HepG2 (cell line): ENCODE measurements around the gene LDAH. TPM values are rescaled to one million over a fixed set of nuclear protein-coding genes. Genes with fewer than 3 reads are reported as not detected.

Experiments
- FOXK1 ChIP-seq: sonication (generic); formaldehyde crosslinking; IDR thresholded peaks from 2 replicates; pipeline ENCODE4 v1.4.0; 2020; ENCODE audit warnings: low read depth, missing genetic modification reagents, borderline replicate concordance
- HNRNPLL ChIP-seq: fragments of 200-400 bp; formaldehyde crosslinking; IDR thresholded peaks from 2 replicates; pipeline ENCODE4 v1.6.1; 2017; ENCODE audit warnings: mild to moderate bottlenecking, low read depth, low read length; ENCODE audit not compliant: poor library complexity, severe bottlenecking
- JDP2 ChIP-seq: sonication (generic); formaldehyde crosslinking; IDR thresholded peaks from 2 replicates; pipeline ENCODE4 v1.8.1; 2022; ENCODE audit warnings: missing genetic modification reagents, borderline replicate concordance
- NFRKB ChIP-seq: fragments of 450-650 bp; IDR thresholded peaks from 2 replicates; pipeline ENCODE4 v1.6.1; 2017
- RNF2 ChIP-seq: fragments of 450-650 bp; conservative IDR thresholded peaks from 2 replicates; pipeline ENCODE4 v1.6.1; 2016; ENCODE audit warnings: low read depth
- SIX4 ChIP-seq: sonication (generic); formaldehyde crosslinking; IDR thresholded peaks from 2 replicates; pipeline ENCODE4 v1.4.0; 2020; ENCODE audit warnings: missing genetic modification reagents
- TEAD3 ChIP-seq: optimal IDR thresholded peaks from 2 replicates; pipeline ENCODE3; 2016; ENCODE audit warnings: borderline replicate concordance
- THAP9 ChIP-seq: sonication (generic); formaldehyde crosslinking; IDR thresholded peaks from 2 replicates; pipeline ENCODE4; 2020; ENCODE audit warnings: missing genetic modification reagents, mild to moderate bottlenecking, borderline replicate concordance
- TOPORS ChIP-seq: sonication (generic); formaldehyde crosslinking; IDR thresholded peaks from 2 replicates; pipeline ENCODE4 v1.8.0; 2023; ENCODE audit warnings: mild to moderate bottlenecking, missing genetic modification reagents
- ZBTB33 ChIP-seq: sonication (generic); formaldehyde crosslinking; IDR thresholded peaks from 2 replicates; pipeline ENCODE4 v1.4.0; 2020; ENCODE audit warnings: missing genetic modification reagents
- ZBTB8A ChIP-seq: sonication (generic); formaldehyde crosslinking; IDR thresholded peaks from 2 replicates; pipeline ENCODE4 v1.4.0; 2020; ENCODE audit warnings: mild to moderate bottlenecking, low read depth, missing genetic modification reagents, borderline replicate concordance
- ZFP41 ChIP-seq: sonication (generic); formaldehyde crosslinking; IDR thresholded peaks from 2 replicates; pipeline ENCODE4 v1.4.0; 2020; ENCODE audit warnings: mild to moderate bottlenecking, missing genetic modification reagents, borderline replicate concordance
- ZNF34 ChIP-seq: sonication (generic); formaldehyde crosslinking; IDR thresholded peaks from 2 replicates; pipeline ENCODE4 v1.4.0; 2020; ENCODE audit warnings: mild to moderate bottlenecking, missing genetic modification reagents, borderline replicate concordance
- ZNF724P ChIP-seq: sonication (generic); formaldehyde crosslinking; IDR thresholded peaks from 2 replicates; pipeline ENCODE4 v1.8.0; 2022; ENCODE audit warnings: missing genetic modification reagents, borderline replicate concordance
- ZNF775 ChIP-seq: sonication (generic); formaldehyde crosslinking; IDR thresholded peaks from 2 replicates; pipeline ENCODE4 v1.4.0; 2020; ENCODE audit warnings: missing genetic modification reagents, mild to moderate bottlenecking, moderate library complexity, borderline replicate concordance
- ZUFSP ChIP-seq: sonication (generic); formaldehyde crosslinking; IDR thresholded peaks from 2 replicates; pipeline ENCODE4 v1.9.0; 2021; ENCODE audit warnings: missing genetic modification reagents, mild to moderate bottlenecking, borderline replicate concordance
- polyA plus RNA-seq, 8 experiments: library from polyadenylated mRNA; depleted of rRNA in 3 of 8; stranded (reverse) in 7 of 8; unstranded in 1 of 8; fragments of >200 nt; fragmentation: Illumina TruSeq in 4 of 8; extraction: Trizol in 4 of 8; gene quantifications; 2 replicates each; pipeline versions ENCODE4 v1.2.1 to v1.2.3, GENCODE V29; 2011 to 2016; ENCODE audit warnings: low read depth in 4 of 8, missing spikeins in 1 of 8, mixed read lengths in 1 of 8; ENCODE audit not compliant: insufficient read depth in 1 of 8
- total RNA-seq, 5 experiments: library from RNA; depleted of rRNA; stranded (reverse); fragments of >200 nt; fragmentation: Illumina TruSeq; extraction: Trizol; gene quantifications; 2 replicates each; pipeline ENCODE4 v1.2.3, GENCODE V29; 2016; ENCODE audit warnings: low read depth in 1 of 5
- TF ChIP-seq, protein P1 (sequence below): sonication (generic); formaldehyde crosslinking; IDR thresholded peaks from 2 replicates; pipeline ENCODE4 v1.4.0; 2020; ENCODE audit warnings: mild to moderate bottlenecking, missing genetic modification reagents
- TF ChIP-seq, protein P2 (sequence below): sonication (generic); formaldehyde crosslinking; IDR thresholded peaks from 2 replicates; pipeline ENCODE4 v1.5.0; 2020; ENCODE audit warnings: mild to moderate bottlenecking, missing genetic modification reagents, borderline replicate concordance

Gene LDAH
- total and polyA plus RNA-seq, 2 of the 13 experiments (the other 11 are each of a cell fraction or from before 2014, with no cell fraction given), result 28.8 to 46.2 TPM

DNA sequence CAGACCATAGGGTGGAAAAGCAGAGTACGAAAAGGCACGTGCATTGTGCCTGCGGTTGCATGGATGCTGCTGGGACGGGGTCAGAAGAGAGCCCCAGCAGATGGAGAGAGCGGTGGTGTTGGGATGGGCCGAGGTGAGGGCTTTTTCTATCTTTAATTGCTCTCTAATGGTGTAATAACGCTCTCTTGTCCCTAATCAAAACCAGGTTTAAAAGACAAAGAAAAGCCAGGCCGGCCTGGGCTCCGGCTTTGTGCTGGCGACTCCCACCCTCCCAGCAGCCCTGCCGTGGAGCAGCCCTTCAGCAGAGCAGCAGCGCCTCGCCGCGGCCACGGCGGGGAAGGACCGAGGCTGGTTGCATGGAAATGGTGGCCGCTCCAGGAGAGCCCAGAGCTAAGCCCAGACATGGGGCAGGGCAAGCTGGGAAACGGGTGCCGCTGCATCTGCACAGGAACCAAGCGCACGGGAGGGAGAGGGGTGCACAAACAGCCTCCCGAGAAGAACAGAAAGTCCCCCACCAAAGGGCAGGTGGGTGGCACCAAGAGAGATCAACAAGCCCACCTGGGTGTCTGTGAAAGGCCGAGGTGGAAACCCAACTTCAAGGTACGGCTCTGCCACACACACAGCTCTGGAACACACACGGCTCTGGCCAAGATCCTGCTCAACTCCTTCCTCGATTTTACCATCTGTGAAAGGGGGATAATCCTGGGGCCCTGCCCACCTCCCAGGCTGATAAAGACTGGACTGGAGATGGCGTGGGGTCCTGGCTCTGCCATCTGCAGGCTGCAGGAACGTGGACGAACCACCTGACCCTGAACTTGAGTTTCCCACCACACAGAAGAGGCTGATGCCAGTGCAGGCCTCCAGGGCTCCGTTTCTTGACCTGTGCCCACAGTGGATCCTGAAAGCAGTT is 187.0 kb downstream of the LDAH start (continued):
- TF ChIP-seq ZNF34 (CRISPR knock-in tag), result no peak; the same call in 1 of the 2 replicates
- no peak for TF ChIP-seq ZNF724P (CRISPR knock-in tag)
- 0 out of 2 replicates have a peak, but pooled peaks have one; percentile 33 for TF ChIP-seq FOXK1 (CRISPR knock-in tag)
- TF ChIP-seq ZBTB33 (CRISPR knock-in tag), result peak; percentile 80; the same call in 1 of the 2 replicates
- TF ChIP-seq RNF2, result no peak
- TF ChIP-seq, protein P1, sequence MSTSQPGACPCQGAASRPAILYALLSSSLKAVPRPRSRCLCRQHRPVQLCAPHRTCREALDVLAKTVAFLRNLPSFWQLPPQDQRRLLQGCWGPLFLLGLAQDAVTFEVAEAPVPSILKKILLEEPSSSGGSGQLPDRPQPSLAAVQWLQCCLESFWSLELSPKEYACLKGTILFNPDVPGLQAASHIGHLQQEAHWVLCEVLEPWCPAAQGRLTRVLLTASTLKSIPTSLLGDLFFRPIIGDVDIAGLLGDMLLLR (CRISPR knock-in tag), result peak; percentile 51; the same call in 1 of the 2 replicates
- no peak for TF ChIP-seq NFRKB
- TF ChIP-seq ZNF775 (CRISPR knock-in tag), result no peak
- TF ChIP-seq SIX4 (CRISPR knock-in tag), result no peak
- peak; percentile 57 for TF ChIP-seq HNRNPLL
- TF ChIP-seq TOPORS (CRISPR knock-in tag), result 0 out of 2 replicates have a peak, but pooled peaks have one; percentile 61
- TF ChIP-seq JDP2 (CRISPR knock-in tag), result no peak
- TF ChIP-seq ZFP41 (CRISPR knock-in tag), result 0 out of 2 replicates have a peak, but pooled peaks have one; percentile 32
- peak; percentile 82; the same call in 1 of the 2 replicates for TF ChIP-seq THAP9
- TF ChIP-seq ZBTB8A (CRISPR knock-in tag), result no peak
- peak; percentile 67 for TF ChIP-seq TEAD3
- TF ChIP-seq ZUFSP (CRISPR knock-in tag), result no peak
- TF ChIP-seq, protein P2, sequence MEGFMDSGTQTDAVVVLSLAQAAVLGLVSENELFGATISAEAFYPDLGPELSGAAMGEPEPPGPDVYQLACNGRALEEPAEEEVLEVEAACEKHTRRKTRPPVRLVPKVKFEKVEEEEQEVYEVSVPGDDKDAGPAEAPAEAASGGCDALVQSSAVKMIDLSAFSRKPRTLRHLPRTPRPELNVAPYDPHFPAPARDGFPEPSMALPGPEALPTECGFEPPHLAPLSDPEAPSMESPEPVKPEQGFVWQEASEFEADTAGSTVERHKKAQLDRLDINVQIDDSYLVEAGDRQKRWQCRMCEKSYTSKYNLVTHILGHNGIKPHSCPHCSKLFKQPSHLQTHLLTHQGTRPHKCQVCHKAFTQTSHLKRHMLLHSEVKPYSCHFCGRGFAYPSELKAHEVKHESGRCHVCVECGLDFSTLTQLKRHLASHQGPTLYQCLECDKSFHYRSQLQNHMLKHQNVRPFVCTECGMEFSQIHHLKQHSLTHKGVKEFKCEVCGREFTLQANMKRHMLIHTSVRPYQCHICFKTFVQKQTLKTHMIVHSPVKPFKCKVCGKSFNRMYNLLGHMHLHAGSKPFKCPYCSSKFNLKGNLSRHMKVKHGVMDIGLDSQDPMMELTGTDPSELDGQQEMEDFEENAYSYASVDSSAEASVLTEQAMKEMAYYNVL, result no peak
